Stimulated activated naive CD4-positive, alpha-beta T cell treated with Interleukin-2 at 50 U/mL for 16 hours (primary cell): Measurements from ENCODE around the gene GCAT.
A peak's percentile ranks its signal among the peaks of the same experiment; 100 is the strongest.

ENCODE experiments used
- DNase-seq: peaks from one replicate; lab custom pipeline; 2025; lab: John Stamatoyannopoulos, UW

GCAT gene

GRCh38 chr22:37807410-37808293 is at the start of gene GCAT:
TSS of gene GCAT (plus strand) at chr22:37807934. CDS start at chr22:37807968, 34 bp downstream.
- peak; percentile 88 for DNase-seq

DNA sequence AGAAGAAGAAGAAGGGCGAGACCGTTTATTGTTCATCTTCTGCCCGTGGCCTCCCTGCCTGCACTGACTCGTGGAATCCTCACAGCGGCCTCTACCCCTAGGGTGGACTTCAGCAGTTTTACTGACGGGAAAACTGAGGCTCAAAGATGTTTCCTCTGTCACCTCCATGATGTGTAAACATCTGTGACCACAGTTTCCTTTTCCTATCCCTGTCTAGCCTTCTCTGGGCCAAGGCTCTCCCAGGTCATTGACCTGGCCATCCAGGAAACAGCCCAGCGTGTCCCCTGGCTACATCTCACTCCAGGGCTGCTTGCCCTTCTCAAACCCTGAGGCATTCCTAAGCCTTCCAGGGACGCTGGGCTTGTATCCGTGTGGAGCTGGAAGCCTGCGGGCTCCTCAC is 49.0 kb upstream of the GCAT start:
- no peak for DNase-seq

DNA sequence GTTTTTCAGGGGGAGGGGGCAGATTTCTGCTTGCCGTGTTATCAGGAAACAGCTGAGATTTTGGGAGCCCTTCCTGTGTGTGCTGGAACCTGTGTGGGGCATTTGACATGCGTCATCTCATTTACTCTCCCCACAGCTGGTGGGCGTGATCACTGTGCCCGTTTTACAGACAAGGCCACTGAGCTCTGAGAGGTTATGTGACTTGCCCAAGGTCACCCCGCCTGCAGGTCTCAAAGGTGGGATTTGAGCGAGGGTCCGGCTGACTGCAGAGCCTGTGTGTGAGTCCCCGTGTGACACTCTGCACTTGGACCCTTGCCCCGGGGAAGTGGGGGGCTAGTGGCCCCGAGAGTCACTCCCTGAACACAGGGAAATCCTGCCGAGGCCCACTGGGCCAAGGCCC is 48.5 kb upstream of the GCAT start:
- DNase-seq: no peak

DNA sequence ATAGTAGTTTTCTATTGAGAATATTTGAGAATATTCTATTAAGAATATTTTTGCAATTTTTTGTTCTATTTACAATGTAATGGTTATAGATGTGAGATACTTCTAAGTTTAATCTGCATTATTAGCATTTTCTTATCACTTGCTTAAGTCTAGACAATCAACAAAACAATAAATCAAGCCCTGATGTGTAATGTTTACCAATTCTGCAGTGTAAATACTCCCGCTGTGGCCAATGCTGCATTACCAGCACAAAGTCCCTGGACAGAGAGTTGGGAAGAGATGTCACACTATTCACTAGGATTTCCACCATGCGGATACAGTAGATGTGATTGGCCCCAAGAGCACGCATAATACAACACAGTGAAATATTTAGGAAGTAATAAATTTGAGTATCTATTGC is 47.6 kb upstream of the GCAT start:
- no peak for DNase-seq

DNA sequence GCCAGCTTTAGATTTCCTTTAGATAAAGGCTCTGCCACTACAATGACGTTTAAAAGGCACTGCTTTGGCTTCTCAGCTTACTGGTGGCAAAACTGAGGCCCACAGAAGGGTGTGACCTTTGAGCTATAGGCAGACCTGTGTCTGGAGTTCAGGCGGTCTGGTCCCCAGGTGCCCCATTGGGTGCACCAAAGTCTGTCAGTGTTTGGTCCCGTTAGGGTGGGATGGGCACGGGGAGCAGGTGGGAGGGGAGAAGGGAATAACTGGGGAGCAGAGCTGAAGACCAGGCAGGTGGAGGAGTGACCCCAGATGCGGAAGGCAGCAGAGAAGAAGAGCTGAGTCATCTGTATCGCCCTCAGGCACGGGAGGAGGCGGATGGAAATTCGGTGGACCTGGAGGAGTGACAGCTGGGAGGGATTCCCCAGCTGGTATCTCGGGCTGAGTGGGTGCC is 45.3 kb upstream of the GCAT start:
- DNase-seq: no peak

DNA sequence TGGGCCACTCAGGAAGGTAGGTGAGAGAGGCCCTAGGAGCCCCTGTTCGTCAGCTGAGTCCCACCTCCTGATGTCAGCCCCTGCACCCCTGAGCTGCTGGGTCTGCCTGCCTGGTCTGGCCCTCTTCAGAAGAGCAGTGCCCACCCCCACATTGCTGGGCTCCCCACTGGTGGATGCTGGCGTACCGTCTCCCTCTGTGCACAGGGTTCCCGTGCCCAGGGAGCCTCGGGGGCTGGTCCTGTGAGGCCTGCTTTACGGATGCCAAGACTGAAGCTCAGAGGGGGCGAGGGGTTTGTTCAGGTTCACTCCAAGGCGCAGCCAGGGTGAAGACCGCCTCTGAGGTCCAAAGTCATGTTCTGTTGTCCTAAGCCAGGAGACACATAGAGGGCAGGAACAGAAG is 44.7 kb upstream of the GCAT start:
- no peak for DNase-seq

- no peak for DNase-seq
Observed at GRCh38 chr22:37763652-37764051, 44.1 kb upstream of the GCAT start.

- no peak for DNase-seq
Observed at GRCh38 chr22:37764622-37765021, 43.1 kb upstream of the GCAT start.

DNA sequence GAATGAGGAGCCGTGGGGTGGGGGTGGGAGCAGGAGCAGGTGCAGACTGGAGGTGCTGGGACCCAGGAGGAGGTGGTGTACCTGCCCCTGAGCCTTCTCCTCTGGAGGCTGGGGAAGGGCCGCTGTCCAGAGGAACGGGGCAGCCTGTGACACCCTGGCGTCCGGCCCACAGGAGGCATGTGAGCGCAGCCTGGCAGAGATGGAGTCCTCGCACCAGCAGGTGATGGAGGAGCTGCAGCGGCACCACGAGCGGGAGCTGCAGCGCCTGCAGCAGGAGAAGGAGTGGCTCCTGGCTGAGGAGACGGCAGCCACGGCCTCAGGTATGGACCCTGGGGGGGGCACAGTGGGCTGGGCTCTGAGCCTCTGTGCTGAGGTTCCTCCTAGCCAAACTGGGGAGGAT is 42.2 kb upstream of the GCAT start:
- no peak for DNase-seq

DNA sequence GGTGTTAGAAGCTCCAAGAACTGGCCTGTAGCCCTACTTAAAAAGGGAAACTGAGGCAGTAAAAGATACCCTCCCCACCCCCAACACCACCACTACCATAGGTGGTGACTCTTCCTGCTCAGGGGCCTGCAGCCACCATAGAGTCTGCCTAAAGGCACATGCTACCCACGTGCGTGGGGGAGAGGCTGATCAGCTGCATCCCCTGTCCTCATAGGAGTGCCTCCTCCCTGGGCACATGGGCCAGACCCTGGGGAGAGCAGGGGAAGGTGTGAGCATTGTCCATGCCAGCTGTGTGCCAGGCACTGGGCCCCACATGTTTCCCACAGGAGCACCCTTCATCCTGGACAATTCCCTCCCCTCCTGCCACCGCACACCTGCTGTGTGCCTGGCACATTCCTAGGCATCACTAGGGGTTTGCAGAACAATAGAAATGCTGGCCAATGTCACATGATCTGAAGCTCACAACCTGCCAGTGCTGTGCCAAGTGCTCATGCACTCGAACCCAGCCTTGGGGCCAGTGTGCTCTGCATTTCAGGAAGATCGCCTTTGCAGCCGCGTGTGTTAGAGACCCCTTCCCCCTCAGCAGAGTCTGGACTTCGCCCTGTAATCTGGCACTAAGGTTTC is 41.7 kb upstream of the GCAT start:
- no peak for DNase-seq

GRCh38 chr22:37768273-37768672 is 39.5 kb upstream of the GCAT start:
- DNase-seq: no peak

GRCh38 chr22:37769056-37769455 is 38.7 kb upstream of the GCAT start:
- DNase-seq: no peak

- DNase-seq: no peak
Observed at GRCh38 chr22:37771081-37771480, 36.7 kb upstream of the GCAT start.

- no peak for DNase-seq
Observed at GRCh38 chr22:37771702-37772427, 35.9 kb upstream of the GCAT start.

DNA sequence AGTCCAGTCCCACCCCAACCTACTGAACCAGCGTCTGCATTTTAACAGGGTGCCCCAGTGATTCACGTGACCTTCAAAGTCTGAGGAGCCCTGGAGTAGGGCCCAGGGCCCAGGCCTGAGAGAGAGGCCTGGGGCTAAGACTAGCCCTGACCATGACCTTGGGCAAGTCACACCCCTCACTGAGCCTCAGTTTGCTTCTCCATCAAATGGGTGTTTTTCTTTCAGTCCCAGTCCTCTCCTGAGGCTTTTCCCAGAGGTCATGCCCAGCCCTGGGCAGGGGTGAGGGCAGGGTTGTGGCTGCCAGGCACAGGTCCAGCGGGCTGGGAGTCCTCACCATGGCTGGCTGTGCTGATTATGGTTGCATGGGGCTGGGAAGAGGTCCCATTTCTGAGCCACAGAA is 33.0 kb upstream of the GCAT start:
- DNase-seq: no peak

DNA sequence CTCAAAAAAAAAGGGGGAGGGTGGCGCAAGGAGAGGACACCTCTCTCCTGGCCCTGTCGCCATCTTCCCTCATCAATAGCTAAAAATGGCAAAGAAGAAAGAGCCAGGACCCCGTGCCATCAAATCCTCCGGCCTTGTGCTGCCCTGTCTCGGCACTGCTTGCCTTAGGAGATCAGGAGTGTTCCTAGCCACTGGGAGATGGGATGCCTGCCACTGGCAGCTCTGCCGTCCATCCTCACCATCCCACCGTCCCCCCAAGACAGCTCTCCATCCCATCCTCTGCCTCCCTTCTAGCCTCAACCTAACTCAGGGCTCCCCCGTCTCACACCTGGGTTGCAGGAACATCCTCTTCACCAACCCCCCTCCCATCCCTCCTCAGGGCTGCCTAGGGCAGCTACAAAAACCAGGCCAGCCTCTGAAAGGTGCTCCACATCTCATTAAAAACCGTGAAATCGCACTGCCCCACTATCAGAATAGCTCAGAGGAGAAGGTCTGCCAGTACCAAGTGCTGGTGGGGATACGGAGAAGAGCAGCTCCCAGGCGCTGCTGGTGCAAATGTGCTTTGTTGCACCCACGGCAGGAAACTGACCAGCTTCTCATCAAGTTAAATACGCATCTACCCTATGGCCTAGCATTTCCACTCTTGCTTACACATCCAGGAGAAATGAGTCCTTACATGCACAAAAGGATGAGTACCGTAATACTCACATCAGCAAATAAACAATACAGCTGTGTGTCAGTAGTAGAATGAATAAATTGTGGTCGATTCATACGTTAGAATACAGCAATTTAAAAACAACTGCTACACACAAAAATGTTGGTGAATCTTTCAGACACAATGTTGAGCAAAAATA is 31.7 kb upstream of the GCAT start:
- no peak for DNase-seq

- DNase-seq: no peak
Observed at GRCh38 chr22:37776639-37777005, 31.1 kb upstream of the GCAT start.

GRCh38 chr22:37777122-37777687 is 30.5 kb upstream of the GCAT start:
- DNase-seq: no peak

DNA sequence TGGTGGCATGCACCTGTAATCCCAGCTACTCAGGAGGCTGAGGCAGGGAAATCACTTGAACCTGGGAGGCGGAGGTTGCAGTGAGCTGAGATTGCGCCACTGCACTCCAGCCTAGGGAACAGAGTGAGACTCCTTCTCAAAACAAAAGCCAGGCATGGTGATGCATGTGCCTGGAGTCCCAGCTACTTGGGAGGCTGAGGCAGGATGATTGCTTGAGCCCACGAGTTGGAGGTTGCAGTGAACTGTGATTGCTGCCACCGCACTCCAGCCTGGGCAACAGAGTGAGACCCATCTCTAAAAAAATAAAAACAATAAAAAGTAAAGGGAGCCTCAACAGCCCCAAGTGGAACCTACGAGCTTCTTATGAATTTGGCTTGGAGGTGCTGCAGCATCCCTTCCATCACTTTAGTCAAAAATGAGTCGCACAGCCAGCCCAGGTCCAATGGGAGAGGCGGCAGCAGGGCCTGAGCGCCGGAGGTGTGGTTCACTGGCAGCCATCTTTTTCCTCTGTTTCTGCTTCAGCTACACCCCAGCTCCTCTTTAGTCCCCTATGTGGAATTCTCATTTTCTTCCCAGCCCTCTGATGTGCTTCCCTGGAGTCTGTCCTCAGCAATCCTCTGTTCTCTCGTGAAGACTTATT is 29.2 kb upstream of the GCAT start:
- DNase-seq: no peak

DNA sequence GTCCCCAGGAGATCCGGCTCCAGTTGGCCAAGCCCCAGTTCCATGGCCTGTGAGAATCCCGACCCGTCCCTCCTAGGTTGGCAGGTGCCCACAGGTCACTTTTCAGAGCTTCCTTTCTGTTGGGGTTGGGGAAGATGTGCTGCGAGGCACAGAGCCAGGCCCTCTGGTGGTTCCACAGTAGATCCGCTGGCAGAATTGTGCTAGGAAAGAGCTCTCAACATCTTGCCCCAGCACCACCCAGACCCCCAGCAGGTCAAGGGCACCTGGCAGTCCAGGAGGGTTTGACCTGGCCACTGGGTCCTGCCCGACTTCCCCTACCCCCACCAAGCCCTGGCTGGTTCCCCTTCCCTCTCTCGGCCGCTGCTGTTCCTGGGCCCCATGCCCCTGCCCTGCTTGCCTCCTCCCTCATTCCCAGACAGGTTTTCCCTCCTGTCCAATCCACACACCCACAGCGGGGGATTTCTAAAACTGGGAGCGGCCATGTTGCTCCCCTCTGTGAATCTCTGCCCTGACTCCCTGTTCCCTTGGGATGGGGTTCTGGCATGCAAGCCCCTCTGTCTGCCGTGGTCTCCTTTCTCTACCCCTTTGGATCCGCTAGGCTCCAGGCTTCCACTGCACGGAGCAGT is 26.2 kb upstream of the GCAT start:
- DNase-seq: no peak
